ENCODE measurements around the gene MDGA2. TPM values are rescaled to one million over a fixed set of nuclear protein-coding genes. Genes with fewer than 3 reads are reported as not detected.

Gene MDGA2
- total and polyA plus RNA-seq, 2 of the 4 experiments (the other 2 are of a cell fraction), result 0.02 TPM; not detected in 1

DNA sequence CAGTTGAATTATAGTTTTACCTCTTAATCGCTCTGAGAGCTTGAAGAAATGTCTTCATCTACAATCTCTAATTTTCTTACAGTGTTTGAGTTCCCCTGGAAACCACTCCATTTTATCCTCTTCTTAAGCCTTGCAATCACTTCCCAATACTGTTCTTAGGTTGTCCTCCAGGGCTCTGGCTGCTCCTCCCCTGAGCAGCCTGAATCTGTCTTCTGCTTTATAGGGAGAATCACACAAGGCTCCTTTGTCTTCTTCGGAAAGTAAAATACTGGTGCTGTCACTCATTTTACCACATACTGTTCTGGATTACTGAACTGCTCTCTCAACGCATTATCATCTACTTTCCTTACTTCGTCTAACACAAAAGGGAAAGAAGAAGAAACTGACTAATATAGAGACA, 133.7 kb downstream of the MDGA2 start:
- intact Hi-C loops (cut with micrococcal nuclease) (no loop called here), dilution Hi-C loops (cut with HindIII; ENCODE audit: low sequenced_read_pairs, unreplicated experiment) (no loop called here), in situ Hi-C loops (cut with MboI; ENCODE audit: low sequenced_read_pairs) (no loop called here)
- H2AFZ ChIP-seq (replicated peaks; ENCODE audit: low read length, poor library complexity), result no peak overlapping the region
- H2BK120ac ChIP-seq (ENCODE audit: low read depth, low read length), result no peak overlapping the region
- H2BK15ac ChIP-seq (ENCODE audit: low read depth, low read length), result no peak overlapping the region
- no peak for ATAC-seq (ENCODE audit: low read depth)
- no peak overlapping the region for H3K18ac ChIP-seq (ENCODE audit: low read depth, low read length)
- no peaks in the 10 kb centered on the region for H3K36me3 ChIP-seq (ENCODE audit: control insufficient read depth, insufficient read depth, low read length)
- TF ChIP-seq BHLHE40 (IDR thresholded peaks at IDR 0.05; ENCODE audit: low read depth, low read length) (no peak), MAFK (IDR thresholded peaks at IDR 0.05; ENCODE audit: low read depth, low read length) (no peak), CEBPB (IDR thresholded peaks at IDR 0.05; ENCODE audit: low read depth, low read length) (no peak), MXI1 (IDR thresholded peaks at IDR 0.05; ENCODE audit: borderline replicate concordance, low read depth, low read length) (no peak), MAZ (IDR thresholded peaks at IDR 0.05; ENCODE audit: borderline replicate concordance, low read depth, low read length) (no peak), RFX5 (IDR thresholded peaks at IDR 0.05; ENCODE audit: low read depth, low read length) (no peak), RCOR1 (IDR thresholded peaks at IDR 0.05; ENCODE audit: insufficient replicate concordance, low read length) (no peak), CHD1 (IDR thresholded peaks at IDR 0.05; ENCODE audit: low read depth, low read length) (no peak), RAD21 (IDR thresholded peaks at IDR 0.05; ENCODE audit: low read length) (no peak), SMC3 (IDR thresholded peaks at IDR 0.05; ENCODE audit: low read depth, low read length) (no peak), POLR2A (IDR thresholded peaks at IDR 0.05; ENCODE audit: low read depth, low read length) (no peak), NFE2L2 (IDR thresholded peaks at IDR 0.05; ENCODE audit: low read depth, low read length) (no peak), FOS (IDR thresholded peaks at IDR 0.05; ENCODE audit: low read depth, low read length) (no peak)
- TF ChIP-seq, protein P1, sequence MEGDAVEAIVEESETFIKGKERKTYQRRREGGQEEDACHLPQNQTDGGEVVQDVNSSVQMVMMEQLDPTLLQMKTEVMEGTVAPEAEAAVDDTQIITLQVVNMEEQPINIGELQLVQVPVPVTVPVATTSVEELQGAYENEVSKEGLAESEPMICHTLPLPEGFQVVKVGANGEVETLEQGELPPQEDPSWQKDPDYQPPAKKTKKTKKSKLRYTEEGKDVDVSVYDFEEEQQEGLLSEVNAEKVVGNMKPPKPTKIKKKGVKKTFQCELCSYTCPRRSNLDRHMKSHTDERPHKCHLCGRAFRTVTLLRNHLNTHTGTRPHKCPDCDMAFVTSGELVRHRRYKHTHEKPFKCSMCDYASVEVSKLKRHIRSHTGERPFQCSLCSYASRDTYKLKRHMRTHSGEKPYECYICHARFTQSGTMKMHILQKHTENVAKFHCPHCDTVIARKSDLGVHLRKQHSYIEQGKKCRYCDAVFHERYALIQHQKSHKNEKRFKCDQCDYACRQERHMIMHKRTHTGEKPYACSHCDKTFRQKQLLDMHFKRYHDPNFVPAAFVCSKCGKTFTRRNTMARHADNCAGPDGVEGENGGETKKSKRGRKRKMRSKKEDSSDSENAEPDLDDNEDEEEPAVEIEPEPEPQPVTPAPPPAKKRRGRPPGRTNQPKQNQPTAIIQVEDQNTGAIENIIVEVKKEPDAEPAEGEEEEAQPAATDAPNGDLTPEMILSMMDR (conservative IDR thresholded peaks at IDR 0.05; ENCODE audit: low read depth, low read length), result no peak
- TF ChIP-seq, protein P2, sequence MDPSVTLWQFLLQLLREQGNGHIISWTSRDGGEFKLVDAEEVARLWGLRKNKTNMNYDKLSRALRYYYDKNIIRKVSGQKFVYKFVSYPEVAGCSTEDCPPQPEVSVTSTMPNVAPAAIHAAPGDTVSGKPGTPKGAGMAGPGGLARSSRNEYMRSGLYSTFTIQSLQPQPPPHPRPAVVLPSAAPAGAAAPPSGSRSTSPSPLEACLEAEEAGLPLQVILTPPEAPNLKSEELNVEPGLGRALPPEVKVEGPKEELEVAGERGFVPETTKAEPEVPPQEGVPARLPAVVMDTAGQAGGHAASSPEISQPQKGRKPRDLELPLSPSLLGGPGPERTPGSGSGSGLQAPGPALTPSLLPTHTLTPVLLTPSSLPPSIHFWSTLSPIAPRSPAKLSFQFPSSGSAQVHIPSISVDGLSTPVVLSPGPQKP (IDR thresholded peaks at IDR 0.05; ENCODE audit: borderline replicate concordance, low read depth, low read length), result no peak
- TF ChIP-seq, protein P3, sequence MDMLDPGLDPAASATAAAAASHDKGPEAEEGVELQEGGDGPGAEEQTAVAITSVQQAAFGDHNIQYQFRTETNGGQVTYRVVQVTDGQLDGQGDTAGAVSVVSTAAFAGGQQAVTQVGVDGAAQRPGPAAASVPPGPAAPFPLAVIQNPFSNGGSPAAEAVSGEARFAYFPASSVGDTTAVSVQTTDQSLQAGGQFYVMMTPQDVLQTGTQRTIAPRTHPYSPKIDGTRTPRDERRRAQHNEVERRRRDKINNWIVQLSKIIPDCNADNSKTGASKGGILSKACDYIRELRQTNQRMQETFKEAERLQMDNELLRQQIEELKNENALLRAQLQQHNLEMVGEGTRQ (IDR thresholded peaks at IDR 0.05; ENCODE audit: low read depth, low read length), result no peak
- H3K4me2 ChIP-seq (ENCODE audit: low read depth, low read length), result no peak overlapping the region
- H2BK5ac ChIP-seq (ENCODE audit: low read depth, low read length, poor library complexity, severe bottlenecking), result no peak overlapping the region
- H4K91ac ChIP-seq (ENCODE audit: insufficient read depth, low read depth, low read length), result no peak overlapping the region
- no peak overlapping the region for H3K4ac ChIP-seq (ENCODE audit: low read depth, low read length)
- CTCF ChIA-PET, result no interaction called here
- no peak overlapping the region for H2AK5ac ChIP-seq (ENCODE audit: low read depth, low read length)
- no peak overlapping the region for H3K9ac ChIP-seq (ENCODE audit: low read depth, low read length)
- no peaks in the 10 kb centered on the region for H4K20me1 ChIP-seq (ENCODE audit: insufficient read depth, low read length)
- H2BK20ac ChIP-seq (ENCODE audit: low read depth, low read length), result no peak overlapping the region
- no peaks in the 10 kb centered on the region for H3K4me1 ChIP-seq (ENCODE audit: control insufficient read depth, insufficient read depth, low read length)
- no peak overlapping the region for H2AK9ac ChIP-seq (replicated peaks; ENCODE audit: low read depth, low read length, poor library complexity)
- H3K4me3 ChIP-seq (ENCODE audit: insufficient read depth, low read depth, low read length), result no peak overlapping the region
- no TSS peak for BruUV-seq (replicated peaks)
- WGBS, 2 experiments (ENCODE audit: extremely low coverage in 2 of 2, insufficient read length in 1 of 2), result no CpG with 5 or more reads among the region's 4 CpGs
- POLR2A ChIA-PET (ENCODE audit: unreplicated experiment), result no interaction called here
- no peak for DNase-seq
- H3K56ac ChIP-seq (ENCODE audit: extremely low read depth, insufficient read depth, low read length), result no peak overlapping the region
- no peaks in the 10 kb centered on the region for H3K9me1 ChIP-seq (ENCODE audit: insufficient read depth, low read length)
- no peaks in the 10 kb centered on the region for H3K27me3 ChIP-seq (ENCODE audit: control insufficient read depth, insufficient read depth, low read length)
- H3K79me1 ChIP-seq (ENCODE audit: low read depth in 1 of 2, low read length in 2 of 2), result no peaks in the 10 kb centered on the region
- H3K14ac ChIP-seq (replicated peaks; ENCODE audit: low read depth, low read length), result no peak overlapping the region
- no peak overlapping the region for H3K27ac ChIP-seq (ENCODE audit: insufficient read depth, low read length)
- peaks cover 3% of the 10 kb centered on the region for H3K9me3 ChIP-seq (ENCODE audit: control insufficient read depth, insufficient read depth, low read length)
- no peak overlapping the region for H3K23ac ChIP-seq (ENCODE audit: low read depth, low read length)
- no peak overlapping the region for H4K8ac ChIP-seq (ENCODE audit: low read depth in 2 of 2, low read length in 2 of 2)
- no peak overlapping the region for H4K5ac ChIP-seq (ENCODE audit: low read depth, low read length)

All from IMR-90 (cell line).